NCI-H748 (cell line): ENCODE measurements around the gene ALDH1L1.

ENCODE experiments used
- DNase-seq: peaks from one replicate; lab custom pipeline; 2025; ENCODE audit not compliant: unreplicated experiment; lab: John Stamatoyannopoulos, UW

The ALDH1L1 gene

DNA sequence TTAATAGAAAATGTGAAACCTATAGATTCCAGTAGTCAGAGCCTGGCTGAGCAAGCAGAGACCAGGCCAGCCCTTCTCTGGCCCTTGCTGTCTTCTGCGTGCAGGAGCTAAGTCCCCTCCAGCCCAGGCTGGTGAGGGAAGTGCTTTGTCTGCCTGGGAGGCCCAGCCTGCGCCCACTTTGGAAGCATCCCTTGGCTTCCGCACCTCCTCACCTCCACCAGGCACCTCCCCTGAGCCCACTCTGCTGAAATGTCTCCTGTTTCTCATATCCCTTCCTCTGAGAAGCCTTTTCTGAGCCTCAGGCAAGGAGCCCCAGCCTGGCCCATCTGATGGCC, 45.3 kb downstream of the ALDH1L1 start:
- DNase-seq, result no peak

DNA sequence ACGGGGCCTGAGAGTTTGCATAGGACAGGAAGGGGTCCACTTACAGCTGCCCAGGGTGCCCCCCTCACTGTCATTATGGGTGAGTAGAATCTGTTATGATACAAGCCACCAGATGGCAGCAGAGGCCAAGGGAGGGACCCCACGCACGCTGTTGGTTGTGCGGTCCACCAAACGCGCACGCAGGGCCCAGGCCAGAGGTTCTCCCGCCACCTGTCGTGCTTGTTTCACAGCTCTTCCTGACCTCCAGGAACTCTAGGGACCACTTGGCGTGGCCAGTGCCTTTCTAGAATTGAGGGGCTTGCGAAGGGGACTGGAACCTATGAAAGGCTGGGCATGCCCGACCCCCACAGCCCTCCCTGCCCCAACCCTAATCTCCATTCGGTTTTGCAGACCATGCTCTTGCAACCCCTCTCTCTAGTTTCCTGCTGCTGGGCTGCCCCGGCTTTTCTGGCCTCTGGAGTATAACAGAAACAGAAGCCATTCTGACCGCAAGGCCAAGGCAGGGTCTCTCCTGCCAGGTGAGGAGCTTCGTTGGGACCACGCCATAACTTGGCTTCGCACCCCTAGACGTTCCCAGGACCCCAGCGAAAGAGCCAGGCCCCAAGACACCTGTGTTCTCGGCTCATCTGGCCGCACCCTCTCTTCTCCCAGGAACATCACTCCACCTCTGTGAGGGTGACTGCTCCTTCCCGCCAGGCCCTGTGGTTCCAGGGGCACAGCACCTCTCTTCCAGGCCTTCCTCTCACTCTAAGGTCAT, 46.0 kb downstream of the ALDH1L1 start:
- peak; percentile 53 for DNase-seq

DNA sequence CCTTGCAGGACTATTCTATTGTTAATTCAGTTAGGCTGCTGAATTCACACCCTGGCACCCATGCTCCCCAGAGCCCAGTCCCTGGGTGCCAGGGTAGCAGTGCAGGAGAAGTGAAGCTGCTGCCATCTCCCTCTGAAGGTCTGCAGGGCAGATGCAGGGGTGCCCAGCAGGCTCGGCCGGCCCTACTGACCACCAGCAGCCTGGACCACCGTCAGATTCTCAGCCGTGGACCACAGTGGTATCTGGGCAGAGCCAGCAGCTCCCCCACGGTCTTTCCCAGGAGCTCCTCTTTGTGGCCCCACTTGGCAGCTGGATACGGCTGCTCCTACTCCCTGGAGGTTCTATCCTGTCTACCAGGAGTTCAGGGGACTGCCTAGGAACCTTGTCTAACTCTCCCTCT, 46.8 kb downstream of the ALDH1L1 start:
- no peak for DNase-seq

DNA sequence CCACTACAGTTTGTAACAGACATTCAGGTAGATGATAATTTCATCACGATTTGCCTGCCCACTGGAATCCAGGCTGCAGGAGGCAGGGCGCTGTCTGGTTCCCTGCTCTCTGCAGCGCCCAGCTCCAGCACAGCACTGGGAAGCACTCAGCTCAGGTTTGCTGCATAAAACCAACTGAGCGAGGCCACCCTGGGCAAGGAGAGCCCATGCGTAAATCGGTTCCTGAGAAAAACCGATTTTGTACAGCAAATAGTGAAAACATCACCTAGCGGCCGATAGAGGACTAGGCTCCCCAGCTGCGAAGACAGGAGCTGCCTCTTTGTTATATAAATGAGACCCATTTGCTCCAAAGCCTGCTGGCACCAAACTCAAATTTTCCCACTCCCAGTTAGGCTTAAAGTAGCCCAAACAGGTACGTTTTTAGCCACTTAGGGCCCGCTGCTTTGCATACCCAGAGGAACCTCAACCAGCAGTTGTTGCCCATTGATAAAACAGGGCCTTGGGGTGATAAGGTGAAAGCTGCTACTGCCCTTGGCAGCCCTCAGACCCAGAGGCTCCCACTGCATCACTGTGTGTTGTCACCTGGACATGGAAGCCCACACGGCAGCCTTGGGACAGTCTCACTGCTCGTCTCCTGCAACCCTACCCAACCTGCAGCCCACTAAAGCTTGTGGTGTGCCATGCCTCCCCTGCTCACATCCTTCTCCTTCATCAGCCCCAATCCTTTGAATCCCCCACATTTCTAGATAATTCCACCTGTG, 47.5 kb downstream of the ALDH1L1 start:
- DNase-seq, result no peak

DNA sequence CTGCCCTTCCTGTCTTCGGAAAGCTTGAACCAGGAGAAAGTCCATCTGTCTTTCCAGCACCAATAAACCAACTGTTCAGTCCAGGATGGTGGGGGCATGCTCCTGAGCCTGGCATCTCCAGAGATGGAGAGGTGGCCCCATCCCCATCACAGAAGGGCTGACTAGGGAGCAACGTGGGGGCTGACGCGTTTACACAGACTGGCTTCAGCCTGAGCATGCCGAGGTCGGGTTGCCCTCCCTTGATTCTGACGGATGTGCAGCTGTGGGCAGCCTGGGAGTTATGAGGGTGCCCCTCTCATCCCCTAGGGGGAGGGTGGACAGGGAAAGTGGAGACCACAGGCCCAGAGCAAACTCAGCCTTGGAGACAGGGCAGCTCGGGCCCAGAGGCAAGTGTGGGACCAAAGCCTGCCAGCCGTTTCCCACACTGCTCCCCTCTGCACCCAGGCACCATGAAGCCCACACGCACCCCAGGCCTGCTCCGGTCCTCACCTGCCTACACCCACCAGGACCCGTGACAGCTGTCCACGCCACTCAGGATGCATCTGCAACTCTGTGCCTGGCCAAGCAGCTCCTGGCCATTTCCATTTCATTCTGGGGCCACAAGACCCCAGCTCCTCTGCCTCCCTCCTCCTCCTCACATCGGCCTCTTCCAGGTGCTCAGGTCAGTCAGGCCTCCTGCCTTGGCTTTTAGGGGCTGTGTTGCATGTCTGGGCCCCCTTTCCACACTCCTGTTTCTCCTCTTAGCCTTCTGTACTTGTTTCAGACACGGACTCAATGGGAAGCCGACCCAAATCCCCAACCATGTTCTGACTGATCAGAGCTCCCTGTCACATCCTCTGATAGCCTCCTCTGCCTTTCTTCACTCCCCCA, 48.3 kb downstream of the ALDH1L1 start:
- no peak for DNase-seq

DNA sequence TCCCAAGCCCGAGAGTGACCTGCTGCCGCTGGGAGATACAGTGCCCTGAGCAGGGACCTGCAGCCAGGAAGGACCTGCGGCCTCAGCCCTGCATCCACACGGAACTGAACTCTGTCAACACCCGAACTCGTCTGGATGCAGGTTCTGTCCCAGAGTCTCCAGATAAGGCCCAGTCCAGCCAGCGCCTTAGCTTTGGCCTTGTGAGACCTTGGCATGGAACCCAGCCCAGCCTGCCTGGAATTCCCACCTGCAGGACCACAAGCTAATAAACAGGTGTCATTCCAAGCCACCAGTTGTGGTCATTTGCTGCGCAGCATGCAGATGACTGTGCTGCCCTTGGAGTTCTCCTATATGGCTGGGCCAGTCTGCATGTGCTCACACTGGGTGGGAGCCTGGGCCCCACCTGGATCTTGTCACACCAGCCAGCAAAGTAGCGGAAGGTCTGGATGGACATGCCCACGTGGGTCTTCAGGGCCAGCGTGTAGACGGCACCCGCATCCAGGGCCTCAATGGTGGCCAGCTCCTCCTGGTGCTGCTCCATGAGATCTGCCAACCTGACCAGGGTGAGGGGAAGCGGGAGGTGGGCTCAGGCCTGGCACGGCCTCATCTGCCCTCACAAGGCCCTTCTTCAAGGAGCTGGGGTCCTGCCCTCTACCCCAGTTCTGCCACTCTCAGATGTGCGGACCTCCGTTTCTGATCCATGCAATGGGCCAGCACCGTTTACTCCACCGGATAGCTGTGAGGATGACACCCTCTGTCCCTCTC, 49.2 kb downstream of the ALDH1L1 start:
- no peak for DNase-seq

DNA sequence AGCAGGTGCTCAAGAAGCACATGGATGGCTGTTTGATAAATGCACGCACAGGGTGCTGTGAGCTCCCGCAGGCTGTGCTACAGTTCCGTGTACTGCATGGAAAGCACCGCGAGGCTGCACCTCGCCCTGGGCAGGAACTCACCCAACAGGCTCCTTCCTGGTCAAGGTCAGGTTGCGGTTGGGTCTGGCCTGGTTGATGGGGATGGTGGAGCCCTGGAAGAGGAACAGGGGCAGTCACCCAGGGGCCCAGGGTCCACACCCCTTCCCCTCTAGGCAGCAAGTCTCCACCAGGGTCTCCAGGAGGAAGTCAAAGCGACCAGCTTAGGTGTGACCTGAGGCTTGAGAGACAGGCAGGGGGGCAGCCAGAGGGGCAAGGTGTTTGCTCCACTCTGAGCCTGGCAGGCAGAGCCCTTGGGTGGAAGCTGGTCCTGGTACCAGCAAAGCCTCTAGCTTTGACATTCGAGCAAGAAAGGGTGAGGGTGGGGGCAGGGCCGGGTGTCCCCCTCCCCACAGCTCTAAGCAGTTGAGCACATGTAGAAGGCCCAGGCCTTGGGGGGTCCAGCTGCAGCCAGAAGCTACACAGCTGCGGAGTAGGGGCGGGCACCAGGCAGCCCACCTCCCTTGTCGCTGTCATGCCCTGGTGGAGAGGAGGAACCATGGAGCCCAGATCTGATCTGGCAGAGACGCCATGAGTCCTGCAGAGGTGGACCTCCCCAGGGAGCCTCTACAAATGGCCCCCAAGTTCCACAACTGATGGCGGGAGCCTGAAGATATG, 50.1 kb downstream of the ALDH1L1 start:
- DNase-seq, result no peak

DNA sequence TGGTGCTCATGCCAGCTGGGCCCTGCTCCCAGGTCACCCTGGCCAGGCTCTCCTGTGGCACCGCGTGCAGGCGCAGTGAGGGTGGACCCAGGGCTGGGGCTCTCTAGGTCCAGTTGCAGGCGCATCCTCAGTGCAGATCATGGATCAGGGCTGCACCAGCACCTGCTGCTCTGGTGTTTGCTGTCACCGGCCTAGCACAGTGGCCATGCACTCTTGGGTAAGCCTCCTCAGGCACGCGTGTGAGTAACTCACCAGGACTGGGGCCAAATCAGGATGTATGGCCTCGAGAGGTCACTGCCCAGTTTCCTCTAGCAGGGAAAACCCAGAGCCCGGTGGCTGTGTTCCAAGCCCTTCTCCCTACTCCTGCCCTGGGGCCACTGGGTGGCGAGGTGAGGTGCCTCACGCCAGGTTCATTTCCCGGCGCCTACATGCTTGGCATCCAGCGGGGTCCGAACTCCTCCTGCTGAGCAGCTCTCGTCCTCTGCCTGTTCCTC, 50.9 kb downstream of the ALDH1L1 start:
- no peak for DNase-seq

DNA sequence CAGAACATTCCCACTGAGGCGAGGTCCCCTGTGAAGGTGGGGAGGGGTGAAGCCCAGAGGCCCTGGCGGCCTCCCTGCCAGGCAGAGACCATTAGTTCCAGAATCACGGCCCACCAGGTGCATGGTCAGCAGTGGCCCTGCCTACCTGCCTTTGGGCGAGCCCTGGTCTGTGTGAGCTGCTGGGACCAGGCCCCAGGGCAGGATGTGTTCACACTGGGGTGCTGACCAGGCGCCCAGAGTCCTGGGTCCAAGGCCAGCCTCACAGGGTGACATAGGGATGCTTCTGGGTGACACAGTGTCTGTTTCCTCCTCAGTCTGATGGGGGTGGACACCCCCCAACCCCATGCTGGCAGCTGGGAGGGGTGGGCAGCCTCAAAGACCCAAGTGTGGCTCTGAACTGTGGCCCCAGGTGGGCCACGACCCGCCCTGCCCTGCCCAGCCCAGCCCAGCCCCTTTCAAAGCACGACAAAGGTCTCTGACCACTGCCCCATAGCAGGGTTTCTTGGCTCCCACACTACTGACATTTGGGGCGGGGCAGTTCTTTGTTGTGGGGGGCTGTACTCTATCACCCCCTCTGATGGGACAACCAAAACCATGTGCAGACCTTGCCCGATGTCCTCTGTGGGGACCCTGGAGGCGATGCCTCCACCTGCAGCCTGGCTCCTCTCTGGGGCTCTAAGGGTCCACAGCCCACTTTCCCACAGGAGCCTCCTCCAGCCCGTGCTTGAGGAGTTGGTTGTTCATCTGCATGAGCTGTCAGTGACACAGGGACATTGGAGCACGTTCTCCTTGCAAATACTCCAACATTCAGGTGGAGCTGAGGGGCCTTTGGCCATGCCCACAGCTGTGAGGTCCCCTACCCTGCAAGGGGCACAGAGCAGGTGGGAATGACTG, 51.6 kb downstream of the ALDH1L1 start:
- no peak for DNase-seq

DNA sequence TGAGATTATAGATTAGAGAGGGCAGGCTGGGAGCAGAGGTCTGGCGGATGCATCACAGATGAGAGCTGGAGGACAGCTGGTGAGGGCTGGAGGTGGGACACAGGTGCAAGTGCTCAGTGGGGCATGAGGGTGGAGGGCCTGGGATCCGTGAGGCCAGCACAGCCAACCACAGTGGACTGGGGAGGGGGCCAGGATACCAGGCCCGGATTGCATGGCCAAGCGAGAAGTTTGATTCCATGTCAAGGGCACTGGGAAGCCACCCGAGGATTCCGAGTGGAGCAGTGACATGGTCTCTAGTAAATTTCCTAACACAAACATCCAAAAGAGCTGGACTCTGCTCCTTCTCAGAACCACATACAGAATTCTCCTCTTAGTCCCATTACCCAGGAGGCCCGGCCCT, 52.5 kb downstream of the ALDH1L1 start:
- no peak for DNase-seq

DNA sequence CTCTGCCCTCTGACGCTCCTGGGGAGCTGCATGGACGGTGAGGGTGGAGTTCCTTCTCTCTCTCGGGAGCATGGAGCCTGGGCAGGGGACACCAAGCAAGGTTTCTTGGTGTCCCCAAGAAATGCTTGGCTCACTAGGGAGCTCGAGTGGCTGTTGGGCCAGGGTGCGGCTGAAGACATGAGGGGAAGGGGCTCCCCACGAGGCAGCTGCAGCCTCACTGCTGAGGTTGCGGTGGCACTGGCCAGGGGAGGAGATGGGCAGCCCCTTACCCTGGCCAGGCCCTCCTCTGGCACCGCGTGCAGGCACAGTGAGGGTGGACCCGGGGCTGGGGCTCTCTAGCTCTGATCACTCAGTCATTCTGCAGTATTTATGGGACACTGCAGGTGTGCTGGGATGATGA, 52.9 kb downstream of the ALDH1L1 start:
- DNase-seq, result no peak

DNA sequence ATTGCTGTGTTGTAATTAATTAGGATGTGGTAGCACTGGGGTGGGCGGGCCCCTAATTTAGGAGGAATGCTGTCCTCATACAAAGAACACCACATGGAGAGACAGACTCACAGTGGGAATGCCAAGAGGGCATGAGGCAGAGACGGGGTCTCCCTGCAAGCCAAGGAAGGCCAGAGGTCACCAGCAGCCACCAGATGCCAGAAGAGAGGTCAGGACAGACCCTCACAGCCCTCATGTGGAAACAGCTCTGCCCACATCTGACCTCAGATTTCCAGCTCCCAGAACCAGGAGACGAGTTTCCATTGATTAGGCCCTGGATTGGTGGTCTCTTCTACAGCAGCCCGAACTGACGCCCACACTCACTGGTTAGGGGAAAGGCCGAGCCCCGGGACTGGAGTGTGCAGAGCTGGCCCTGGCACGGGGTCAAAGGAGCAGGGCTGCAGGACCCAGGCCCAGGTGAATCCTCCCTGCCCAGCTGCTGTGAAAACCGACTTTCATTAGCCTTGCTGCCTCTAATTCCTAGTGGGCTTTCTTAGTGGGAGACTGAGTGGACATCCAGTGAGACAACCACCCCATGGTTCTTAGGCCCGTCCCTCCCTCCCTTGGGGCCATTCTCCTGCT, 53.5 kb downstream of the ALDH1L1 start:
- DNase-seq, result no peak

DNA sequence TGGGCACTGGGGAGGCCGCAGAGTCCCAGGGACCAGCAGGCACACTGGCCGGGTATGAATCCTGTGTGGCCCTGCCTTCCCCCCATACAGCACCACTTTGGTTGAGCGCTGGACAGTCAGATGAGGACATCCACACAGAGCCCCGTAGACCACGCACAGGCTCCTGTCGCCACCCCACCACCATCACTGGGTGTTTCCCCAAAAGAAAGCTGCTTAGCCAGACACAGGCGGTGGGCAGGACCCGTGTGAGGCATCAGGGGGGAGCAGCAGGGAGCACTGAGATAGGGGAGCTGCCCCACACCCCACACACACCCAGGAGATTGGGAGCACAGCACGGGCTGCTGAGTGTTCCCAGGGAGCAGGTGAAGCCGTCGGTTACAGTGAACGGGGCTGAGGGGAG, 54.1 kb downstream of the ALDH1L1 start:
- DNase-seq, result no peak

DNA sequence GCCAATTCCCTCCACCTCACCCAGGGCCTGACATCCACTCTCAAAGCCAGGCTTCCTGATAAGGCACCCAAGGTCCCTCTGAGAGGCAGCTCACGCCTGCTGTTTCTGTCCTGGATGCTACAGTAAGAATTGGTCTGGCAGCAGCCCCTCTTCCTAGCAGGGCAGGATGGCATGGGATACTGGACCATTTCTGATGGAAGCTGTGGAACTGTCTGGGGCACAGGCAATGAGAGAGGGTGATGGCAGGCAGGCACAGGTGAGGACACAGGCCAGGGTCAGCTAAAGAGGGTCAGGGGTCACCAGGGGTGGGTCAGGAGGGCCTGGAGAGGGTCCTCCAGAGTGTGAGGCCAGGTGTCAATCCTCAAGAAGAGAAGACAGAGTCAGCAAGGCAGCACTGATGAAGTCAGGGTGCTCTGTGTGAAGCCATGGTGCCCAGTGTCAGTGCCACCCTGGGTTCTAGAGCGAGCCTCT, 54.6 kb downstream of the ALDH1L1 start:
- no peak for DNase-seq

DNA sequence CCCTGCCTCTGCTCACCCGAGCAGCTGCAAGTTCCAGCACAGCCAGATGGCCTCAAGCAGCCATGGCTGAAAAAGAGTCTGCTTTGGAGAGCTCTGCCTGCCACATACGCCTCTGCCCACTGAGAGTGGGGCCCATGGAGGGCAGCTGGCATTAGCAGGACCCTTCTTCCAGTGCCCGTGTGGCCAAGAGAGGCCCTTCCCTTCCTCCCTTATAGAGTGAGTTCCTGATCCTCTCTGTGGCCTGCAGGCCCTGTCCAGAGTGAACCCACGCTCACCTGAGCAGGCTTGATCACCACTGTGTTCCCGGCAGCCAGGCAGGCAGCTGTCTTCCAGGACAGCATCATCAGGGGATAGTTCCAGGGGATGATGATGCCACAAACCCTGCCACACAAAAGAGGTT, 55.0 kb downstream of the ALDH1L1 start:
- no peak for DNase-seq

DNA sequence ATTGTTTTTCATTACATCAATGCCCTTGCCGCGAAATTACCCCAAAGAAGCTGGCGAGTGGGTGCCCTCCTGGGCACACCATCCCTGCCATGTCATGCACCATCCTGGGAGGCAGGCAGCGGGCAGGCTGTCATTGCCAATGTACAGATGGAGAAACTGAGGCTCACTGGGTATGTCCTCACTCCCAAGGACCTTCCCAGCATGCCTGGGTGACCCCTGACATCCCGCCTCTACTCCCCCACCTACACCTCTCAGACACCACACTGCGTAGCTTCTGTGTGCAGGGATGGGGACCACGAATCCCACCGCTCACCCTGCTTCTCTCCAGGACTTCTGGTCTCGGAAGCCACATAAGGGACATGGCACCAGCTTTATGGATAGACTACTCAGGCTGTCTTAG, 55.5 kb downstream of the ALDH1L1 start:
- no peak for DNase-seq

DNA sequence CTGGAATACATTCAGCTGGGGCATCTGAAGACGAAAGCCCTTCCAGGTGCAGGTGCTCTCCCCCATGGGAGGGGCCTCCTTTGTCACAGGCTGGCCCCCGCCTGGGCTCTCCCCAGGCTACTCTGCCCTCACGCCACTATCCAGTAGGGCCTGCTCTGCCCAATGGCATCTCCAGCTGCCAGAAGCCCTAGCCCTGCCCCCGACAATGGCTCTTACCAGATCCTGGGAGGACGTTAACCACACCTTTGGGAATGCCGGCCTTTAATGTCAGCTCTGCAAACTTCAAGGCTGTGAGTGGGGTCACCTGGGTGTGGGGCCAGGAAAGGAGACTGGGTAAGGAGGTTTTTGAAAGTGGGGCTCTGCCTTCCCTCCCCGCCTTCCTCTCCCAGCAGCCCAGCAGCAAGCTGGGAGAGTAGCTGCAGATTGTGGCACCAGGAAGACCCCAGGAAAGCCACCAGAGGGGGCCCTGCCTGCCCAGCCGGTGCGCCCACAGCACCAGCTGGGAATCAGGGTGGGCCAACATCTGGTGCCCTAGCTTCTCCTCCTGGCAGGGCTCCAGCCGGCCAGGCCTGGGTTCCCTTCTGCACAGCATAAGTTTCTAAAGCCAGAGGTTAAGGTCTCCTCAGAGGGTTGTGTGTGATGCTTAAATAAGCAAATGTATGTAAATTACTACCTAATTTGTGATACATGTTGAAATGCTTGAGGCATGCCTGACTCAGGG, 56.1 kb downstream of the ALDH1L1 start:
- no peak for DNase-seq

DNA sequence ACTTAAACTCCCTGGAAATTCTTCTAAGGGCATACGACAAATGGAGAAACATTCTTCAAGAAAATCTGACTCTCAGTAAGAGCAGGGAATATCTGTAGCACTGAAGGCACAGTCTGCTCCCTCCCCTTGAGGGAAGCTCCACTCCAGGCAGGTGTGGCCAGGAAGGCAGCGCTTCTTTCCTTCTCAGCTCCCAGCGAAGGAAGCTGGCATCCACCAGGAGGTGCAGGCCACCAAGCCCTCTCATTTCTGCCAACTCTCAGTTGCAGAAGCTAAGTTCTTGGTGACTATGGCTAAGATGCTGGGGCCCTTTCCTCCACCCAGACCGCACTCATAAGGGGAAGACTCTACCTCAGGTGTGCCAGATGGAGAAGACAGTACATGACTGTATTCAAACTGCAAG, 58.8 kb downstream of the ALDH1L1 start:
- DNase-seq, result no peak
